ENCODE measurements around the gene SMIM38.

DNA sequence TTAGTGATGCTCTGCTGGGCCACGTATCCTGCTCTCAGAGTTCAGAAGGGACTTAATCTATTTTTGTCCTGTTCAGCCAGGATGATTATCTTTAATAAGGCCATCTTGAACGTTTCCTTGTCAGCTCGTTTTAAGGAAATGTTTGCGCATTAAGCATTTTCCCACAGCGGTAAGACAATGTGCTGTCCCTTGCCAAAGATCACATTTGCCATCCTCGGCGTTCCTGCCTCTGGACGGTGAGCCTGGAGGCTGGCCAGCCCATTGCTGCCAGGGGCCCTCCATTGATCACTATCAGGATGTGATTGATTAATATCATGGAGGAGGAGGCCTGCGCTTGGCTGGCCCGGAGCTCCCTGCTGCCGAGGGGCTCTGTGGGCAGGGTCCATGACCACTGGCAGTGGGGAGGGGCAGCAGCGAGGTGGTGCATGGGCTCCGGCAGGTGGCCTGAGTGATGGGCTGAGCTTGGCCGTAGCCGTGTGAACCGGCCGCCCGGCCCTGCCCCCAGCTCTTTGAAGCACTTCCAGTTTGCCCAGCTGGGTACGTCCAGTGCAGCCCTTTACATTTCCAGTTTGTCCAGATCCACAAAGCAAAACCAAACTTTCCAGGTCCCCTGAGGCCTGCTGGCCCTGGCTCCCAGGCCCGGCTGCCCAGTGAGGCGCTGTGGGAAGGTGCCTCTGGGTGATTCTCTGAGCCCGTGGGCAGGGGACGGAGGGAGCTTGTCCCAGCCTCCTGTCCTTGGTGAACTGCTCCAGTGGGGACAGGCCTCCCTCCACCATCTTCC, 49.5 kb upstream of the SMIM38 start:
- TF ChIP-seq TAF1 (conservative IDR thresholded peaks at IDR 0.05): no peak
- no peak for TF ChIP-seq FOXA1 (IDR thresholded peaks at IDR 0.05)
- no peak for TF ChIP-seq HNF4G (IDR thresholded peaks at IDR 0.05)
- TF ChIP-seq, protein P1, sequence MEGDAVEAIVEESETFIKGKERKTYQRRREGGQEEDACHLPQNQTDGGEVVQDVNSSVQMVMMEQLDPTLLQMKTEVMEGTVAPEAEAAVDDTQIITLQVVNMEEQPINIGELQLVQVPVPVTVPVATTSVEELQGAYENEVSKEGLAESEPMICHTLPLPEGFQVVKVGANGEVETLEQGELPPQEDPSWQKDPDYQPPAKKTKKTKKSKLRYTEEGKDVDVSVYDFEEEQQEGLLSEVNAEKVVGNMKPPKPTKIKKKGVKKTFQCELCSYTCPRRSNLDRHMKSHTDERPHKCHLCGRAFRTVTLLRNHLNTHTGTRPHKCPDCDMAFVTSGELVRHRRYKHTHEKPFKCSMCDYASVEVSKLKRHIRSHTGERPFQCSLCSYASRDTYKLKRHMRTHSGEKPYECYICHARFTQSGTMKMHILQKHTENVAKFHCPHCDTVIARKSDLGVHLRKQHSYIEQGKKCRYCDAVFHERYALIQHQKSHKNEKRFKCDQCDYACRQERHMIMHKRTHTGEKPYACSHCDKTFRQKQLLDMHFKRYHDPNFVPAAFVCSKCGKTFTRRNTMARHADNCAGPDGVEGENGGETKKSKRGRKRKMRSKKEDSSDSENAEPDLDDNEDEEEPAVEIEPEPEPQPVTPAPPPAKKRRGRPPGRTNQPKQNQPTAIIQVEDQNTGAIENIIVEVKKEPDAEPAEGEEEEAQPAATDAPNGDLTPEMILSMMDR (IDR thresholded peaks at IDR 0.05; ENCODE audit: low read depth, low read length, missing input control): no peak
- TF ChIP-seq YY1 (IDR thresholded peaks at IDR 0.05): no peak
- no peak for TF ChIP-seq ZBTB33 (IDR thresholded peaks at IDR 0.05)
- TF ChIP-seq, protein P2, sequence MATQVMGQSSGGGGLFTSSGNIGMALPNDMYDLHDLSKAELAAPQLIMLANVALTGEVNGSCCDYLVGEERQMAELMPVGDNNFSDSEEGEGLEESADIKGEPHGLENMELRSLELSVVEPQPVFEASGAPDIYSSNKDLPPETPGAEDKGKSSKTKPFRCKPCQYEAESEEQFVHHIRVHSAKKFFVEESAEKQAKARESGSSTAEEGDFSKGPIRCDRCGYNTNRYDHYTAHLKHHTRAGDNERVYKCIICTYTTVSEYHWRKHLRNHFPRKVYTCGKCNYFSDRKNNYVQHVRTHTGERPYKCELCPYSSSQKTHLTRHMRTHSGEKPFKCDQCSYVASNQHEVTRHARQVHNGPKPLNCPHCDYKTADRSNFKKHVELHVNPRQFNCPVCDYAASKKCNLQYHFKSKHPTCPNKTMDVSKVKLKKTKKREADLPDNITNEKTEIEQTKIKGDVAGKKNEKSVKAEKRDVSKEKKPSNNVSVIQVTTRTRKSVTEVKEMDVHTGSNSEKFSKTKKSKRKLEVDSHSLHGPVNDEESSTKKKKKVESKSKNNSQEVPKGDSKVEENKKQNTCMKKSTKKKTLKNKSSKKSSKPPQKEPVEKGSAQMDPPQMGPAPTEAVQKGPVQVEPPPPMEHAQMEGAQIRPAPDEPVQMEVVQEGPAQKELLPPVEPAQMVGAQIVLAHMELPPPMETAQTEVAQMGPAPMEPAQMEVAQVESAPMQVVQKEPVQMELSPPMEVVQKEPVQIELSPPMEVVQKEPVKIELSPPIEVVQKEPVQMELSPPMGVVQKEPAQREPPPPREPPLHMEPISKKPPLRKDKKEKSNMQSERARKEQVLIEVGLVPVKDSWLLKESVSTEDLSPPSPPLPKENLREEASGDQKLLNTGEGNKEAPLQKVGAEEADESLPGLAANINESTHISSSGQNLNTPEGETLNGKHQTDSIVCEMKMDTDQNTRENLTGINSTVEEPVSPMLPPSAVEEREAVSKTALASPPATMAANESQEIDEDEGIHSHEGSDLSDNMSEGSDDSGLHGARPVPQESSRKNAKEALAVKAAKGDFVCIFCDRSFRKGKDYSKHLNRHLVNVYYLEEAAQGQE (IDR thresholded peaks at IDR 0.05): no peak
